ENCODE results near the gene SDR42E2. TPM values are rescaled to one million over a fixed set of nuclear protein-coding genes. Genes with fewer than 3 reads are reported as not detected.

Gene SDR42E2
- polyA plus RNA-seq, 1 experiment, result not detected

DNA sequence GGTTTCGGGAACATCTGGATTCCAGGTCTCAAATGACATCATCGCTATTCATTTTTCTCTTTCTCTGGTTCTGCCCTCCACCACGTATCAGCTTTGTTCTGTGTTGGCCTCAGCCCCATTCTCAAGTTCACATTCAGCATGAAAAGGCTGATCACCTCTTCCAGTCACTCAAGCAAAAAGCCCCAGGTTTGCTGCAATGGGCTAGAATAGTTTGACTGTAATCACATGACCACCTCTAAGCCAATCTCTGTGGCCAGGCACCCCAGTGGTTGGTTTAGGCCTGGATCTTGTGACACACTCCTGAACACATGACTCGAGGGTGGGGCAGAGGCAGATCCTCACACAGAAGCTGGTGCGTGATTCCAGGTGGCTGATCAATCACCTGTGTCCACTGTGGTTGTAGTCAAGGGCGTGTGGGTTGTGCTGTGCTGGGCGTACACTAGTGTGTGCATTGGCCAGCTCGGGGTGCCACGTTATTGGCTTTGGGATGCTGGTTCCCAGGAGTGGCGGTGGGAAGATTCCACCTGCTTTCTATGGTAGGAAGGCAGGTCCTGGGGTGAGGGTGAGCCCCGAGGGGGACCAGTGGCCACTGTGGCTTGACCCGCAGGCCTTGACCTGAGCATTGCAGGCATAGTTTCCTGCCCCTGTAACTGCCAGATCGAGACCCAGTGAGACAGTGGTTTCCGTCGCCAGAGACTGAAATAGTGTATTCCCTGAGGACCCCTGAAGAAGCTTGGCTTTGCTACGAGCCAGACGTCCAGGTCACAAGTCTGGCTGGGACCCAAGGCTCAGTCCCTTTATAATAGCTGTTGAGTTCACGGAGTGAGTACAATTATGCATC is 55.8 kb downstream of the SDR42E2 start:
- POLR2A ChIA-PET, result no interaction called here
- H3K27me3 ChIP-seq (ENCODE audit: control insufficient read depth, insufficient read depth, low read length), result no peaks in the 10 kb centered on the region
- H3K36me3 ChIP-seq (ENCODE audit: control insufficient read depth, insufficient read depth, low read length), result peaks cover 3% of the 10 kb centered on the region; the same call in 1 of the 2 replicates
- H3K4me3 ChIP-seq (ENCODE audit: low read depth, low read length), result no peak overlapping the region
- DNase-seq (ENCODE audit: low read depth), result no peak
- TF ChIP-seq, protein P1, sequence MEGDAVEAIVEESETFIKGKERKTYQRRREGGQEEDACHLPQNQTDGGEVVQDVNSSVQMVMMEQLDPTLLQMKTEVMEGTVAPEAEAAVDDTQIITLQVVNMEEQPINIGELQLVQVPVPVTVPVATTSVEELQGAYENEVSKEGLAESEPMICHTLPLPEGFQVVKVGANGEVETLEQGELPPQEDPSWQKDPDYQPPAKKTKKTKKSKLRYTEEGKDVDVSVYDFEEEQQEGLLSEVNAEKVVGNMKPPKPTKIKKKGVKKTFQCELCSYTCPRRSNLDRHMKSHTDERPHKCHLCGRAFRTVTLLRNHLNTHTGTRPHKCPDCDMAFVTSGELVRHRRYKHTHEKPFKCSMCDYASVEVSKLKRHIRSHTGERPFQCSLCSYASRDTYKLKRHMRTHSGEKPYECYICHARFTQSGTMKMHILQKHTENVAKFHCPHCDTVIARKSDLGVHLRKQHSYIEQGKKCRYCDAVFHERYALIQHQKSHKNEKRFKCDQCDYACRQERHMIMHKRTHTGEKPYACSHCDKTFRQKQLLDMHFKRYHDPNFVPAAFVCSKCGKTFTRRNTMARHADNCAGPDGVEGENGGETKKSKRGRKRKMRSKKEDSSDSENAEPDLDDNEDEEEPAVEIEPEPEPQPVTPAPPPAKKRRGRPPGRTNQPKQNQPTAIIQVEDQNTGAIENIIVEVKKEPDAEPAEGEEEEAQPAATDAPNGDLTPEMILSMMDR (IDR thresholded peaks at IDR 0.05; ENCODE audit: insufficient read depth, low read depth, low read length), result no peak
- CTCF ChIA-PET, result interaction anchor here (1.1 to 1.4 kb wide), 3 partner anchors 13 to 79 kb away, joined by 3 to 4 read pairs (median 3); partner anchors contain the start of genes EEF2K and POLR3E

DNA sequence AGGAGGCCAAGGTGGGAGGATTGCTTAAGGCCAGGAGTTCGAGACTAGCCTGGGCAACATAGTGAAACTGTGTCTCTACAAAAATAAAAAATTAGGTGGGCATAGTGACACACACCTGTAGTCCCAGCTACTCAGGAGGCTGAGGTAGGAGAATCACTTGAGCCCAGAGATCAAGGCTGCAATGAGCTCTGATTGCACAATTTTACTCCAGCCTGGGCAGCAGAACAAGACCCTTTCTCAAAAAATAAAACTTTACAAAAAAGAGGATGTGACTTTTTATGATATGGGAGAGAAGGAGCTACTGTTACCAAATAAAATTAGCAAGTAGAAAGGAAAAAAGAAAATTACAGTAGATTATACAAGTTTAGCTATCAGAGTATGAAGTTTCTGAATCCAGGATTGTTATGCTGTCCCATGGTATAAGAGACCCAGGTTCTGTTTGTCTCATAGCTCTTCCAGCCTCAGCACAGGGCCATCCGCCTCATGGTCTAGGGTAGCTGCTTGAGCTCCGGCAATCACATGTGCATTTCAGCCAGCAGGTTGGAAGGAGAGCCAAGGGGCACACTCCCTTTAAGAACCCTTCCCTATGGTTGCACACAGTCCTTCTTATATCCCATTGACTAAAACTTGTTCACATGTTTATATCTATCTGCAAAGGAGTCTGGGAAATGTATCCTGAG is 57.2 kb downstream of the SDR42E2 start:
- H3K27me3 ChIP-seq (ENCODE audit: control insufficient read depth, insufficient read depth, low read length), result no peaks in the 10 kb centered on the region
- peaks cover 3% of the 10 kb centered on the region; the same call in 1 of the 2 replicates for H3K36me3 ChIP-seq (ENCODE audit: control insufficient read depth, insufficient read depth, low read length)
- CTCF ChIA-PET, result interaction anchor here (0.9 to 1.1 kb wide), 2 partner anchors 9 to 10 kb away, joined by 3 to 4 read pairs; no protein-coding TSS in a partner anchor
- DNase-seq (ENCODE audit: low read depth), result no peak
- POLR2A ChIA-PET, result no interaction called here
- H3K4me3 ChIP-seq (ENCODE audit: low read depth, low read length), result no peak overlapping the region
- TF ChIP-seq, protein P1 (IDR thresholded peaks at IDR 0.05; ENCODE audit: insufficient read depth, low read depth, low read length), result no peak

DNA sequence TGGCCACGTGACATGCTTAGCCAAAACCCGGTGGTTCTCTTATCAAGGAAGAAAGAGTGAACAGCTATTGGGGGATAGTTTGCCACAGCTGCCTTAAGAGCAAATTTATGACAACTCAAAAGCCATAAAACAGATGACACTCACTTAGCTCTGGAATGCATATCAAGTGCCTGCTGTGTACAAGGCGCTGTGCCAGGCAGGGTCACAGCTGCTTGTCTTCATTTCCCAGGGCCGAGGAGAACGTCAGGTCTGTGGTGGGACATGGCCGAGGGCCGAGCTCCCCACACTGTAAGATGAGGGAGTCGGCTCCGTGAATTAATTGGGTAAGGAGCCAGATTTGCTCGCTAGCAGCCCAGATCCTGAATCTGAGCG is 57.7 kb downstream of the SDR42E2 start:
- Histone ChIP-seq H3K4me3 (ENCODE audit: low read depth, low read length) (no peak overlapping the region), H3K27me3 (ENCODE audit: control insufficient read depth, insufficient read depth, low read length) (no peaks in the 10 kb centered on the region), H3K36me3 (ENCODE audit: control insufficient read depth, insufficient read depth, low read length) (peaks cover 3% of the 10 kb centered on the region; the same call in 1 of the 2 replicates)
- TF ChIP-seq, protein P1 (IDR thresholded peaks at IDR 0.05; ENCODE audit: insufficient read depth, low read depth, low read length), result no peak
- ChIA-PET CTCF (interaction anchor here (0.9 to 1.1 kb wide), 2 partner anchors 9 to 11 kb away, joined by 3 to 4 read pairs; no protein-coding TSS in a partner anchor), POLR2A (no interaction called here)
- no peak for DNase-seq (ENCODE audit: low read depth)

DNA sequence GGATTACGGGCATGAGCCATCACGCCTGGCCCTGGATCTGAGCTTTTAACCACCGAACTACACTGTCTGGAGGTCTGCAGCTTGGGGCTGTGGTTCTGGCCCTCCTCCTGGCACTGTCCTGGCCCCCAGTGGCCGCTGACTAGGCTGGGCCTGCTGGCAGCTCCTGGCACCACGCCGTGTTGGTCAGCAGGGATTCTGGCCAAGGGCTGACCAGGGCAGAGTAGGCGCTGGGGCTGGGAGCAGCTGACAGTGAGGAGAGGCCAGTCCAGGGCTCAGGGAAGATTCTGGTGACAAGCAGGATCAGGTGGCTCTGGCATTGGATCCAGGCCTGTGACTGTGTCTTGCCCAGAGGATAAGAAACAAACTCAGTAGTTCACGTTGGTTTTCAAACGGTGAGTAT is 58.4 kb downstream of the SDR42E2 start:
- ChIA-PET CTCF (interaction anchor here (1.1 kb wide), 1 partner anchor 10 kb away, joined by 3 read pairs; no protein-coding TSS in a partner anchor), POLR2A (no interaction called here)
- TF ChIP-seq, protein P1 (IDR thresholded peaks at IDR 0.05; ENCODE audit: insufficient read depth, low read depth, low read length), result no peak
- Histone ChIP-seq H3K36me3 (ENCODE audit: control insufficient read depth, insufficient read depth, low read length) (peaks cover 4% of the 10 kb centered on the region; the same call in 1 of the 2 replicates), H3K27me3 (ENCODE audit: control insufficient read depth, insufficient read depth, low read length) (no peaks in the 10 kb centered on the region), H3K4me3 (ENCODE audit: low read depth, low read length) (no peak overlapping the region)
- DNase-seq (ENCODE audit: low read depth), result no peak

DNA sequence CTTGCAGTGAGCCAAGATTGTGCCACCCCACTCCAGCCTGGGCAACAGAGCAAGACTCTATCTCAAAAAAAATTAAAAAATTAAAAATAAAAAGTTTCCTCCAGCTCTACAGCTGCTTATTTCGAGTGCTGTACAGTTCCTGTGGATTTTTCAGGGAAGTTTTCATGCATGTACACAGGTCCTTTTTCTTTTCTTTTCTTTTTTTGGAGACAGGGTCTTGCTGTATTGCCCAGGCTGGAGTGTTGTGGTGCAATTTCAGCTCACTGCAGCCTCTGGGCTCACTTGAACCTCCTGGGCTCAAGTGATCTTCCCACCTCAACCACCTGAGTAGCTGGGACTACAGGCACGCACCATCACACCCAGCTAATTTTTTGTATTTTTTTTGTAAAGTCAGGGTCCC is 59.7 kb downstream of the SDR42E2 start:
- CTCF ChIA-PET, result interaction anchor here (0.7 to 1.4 kb wide), 3 partner anchors 17 to 78 kb away, joined by 3 read pairs; no protein-coding TSS in a partner anchor
- Histone ChIP-seq H3K4me3 (ENCODE audit: low read depth, low read length) (no peak overlapping the region), H3K36me3 (ENCODE audit: control insufficient read depth, insufficient read depth, low read length) (peaks cover 4% of the 10 kb centered on the region), H3K27me3 (ENCODE audit: control insufficient read depth, insufficient read depth, low read length) (no peaks in the 10 kb centered on the region)
- DNase-seq (ENCODE audit: low read depth), result no peak
- POLR2A ChIA-PET, result no interaction called here
- TF ChIP-seq, protein P1 (IDR thresholded peaks at IDR 0.05; ENCODE audit: insufficient read depth, low read depth, low read length), result no peak
